ENCODE results near the gene TMTC2.

TMTC2 gene

GRCh38 chr12:83027021-83027723, 340.5 kb downstream of the TMTC2 start:
- Histone ChIP-seq H3K4me1 (ENCODE audit: insufficient read depth, insufficient read length) (no peaks in the 10 kb centered on the region), H3K9ac (ENCODE audit: insufficient read length, low read depth) (no peak overlapping the region), H3K36me3 (ENCODE audit: insufficient read depth, insufficient read length, low read length) (no peaks in the 10 kb centered on the region), H3K4me3 (ENCODE audit: insufficient read length, low read depth) (no peak overlapping the region), H3K9me3 (ENCODE audit: insufficient read depth, low read length) (no peaks in the 10 kb centered on the region), H3K27me3 (ENCODE audit: insufficient read depth, insufficient read length) (no peaks in the 10 kb centered on the region)
- no peak for DNase-seq (ENCODE audit: low read depth, low spot score)
- no peak for TF ChIP-seq YY1 (IDR thresholded peaks at IDR 0.05; ENCODE audit: insufficient read depth, insufficient read length)
- no peak for TF ChIP-seq SUZ12 (IDR thresholded peaks at IDR 0.05; ENCODE audit: extremely low read depth, insufficient read depth, insufficient read length)
- no peak for TF ChIP-seq ZNF274 (IDR thresholded peaks at IDR 0.05; ENCODE audit: low read depth, low read length)

- Histone ChIP-seq H3K4me3 (ENCODE audit: insufficient read length, low read depth) (no peak overlapping the region), H3K4me1 (ENCODE audit: insufficient read depth, insufficient read length) (no peaks in the 10 kb centered on the region), H3K9me3 (ENCODE audit: insufficient read depth, low read length) (no peaks in the 10 kb centered on the region), H3K9ac (ENCODE audit: insufficient read length, low read depth) (no peak overlapping the region), H3K36me3 (ENCODE audit: insufficient read depth, insufficient read length, low read length) (no peaks in the 10 kb centered on the region), H3K27me3 (ENCODE audit: insufficient read depth, insufficient read length) (no peaks in the 10 kb centered on the region)
- TF ChIP-seq YY1 (IDR thresholded peaks at IDR 0.05; ENCODE audit: insufficient read depth, insufficient read length) (no peak), ZNF274 (IDR thresholded peaks at IDR 0.05; ENCODE audit: low read depth, low read length) (no peak), SUZ12 (IDR thresholded peaks at IDR 0.05; ENCODE audit: extremely low read depth, insufficient read depth, insufficient read length) (no peak)
- no peak for DNase-seq (ENCODE audit: low read depth, low spot score)
Observed at GRCh38 chr12:83031196-83031595, 344.5 kb downstream of the TMTC2 start.

DNA sequence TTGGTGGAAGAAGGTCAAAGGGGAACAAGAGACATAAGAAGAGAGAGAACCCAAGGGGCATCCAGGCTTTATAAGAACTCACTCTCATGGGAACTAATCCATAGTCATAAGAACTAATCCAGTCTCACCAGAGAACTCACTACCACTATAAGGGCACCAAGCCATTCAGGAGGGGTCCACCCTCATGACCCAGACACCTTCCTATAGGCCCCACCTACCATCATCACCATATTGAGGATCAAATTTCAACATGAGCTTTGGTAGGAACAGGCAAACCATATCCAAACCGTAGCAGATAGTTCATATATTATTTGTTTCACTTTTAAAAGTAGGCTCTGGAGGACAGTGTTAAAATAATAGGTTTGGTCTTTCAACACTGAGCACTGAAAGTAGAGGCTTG, 350.1 kb downstream of the TMTC2 start:
- Histone ChIP-seq H3K36me3 (ENCODE audit: insufficient read depth, insufficient read length, low read length) (no peaks in the 10 kb centered on the region), H3K9me3 (ENCODE audit: insufficient read depth, low read length) (no peaks in the 10 kb centered on the region), H3K9ac (ENCODE audit: insufficient read length, low read depth) (no peak overlapping the region), H3K4me1 (ENCODE audit: insufficient read depth, insufficient read length) (no peaks in the 10 kb centered on the region), H3K4me3 (ENCODE audit: insufficient read length, low read depth) (no peak overlapping the region), H3K27me3 (ENCODE audit: insufficient read depth, insufficient read length) (no peaks in the 10 kb centered on the region)
- DNase-seq (ENCODE audit: low read depth, low spot score): no peak
- TF ChIP-seq SUZ12 (IDR thresholded peaks at IDR 0.05; ENCODE audit: extremely low read depth, insufficient read depth, insufficient read length): no peak
- TF ChIP-seq YY1 (IDR thresholded peaks at IDR 0.05; ENCODE audit: insufficient read depth, insufficient read length): no peak
- TF ChIP-seq ZNF274 (IDR thresholded peaks at IDR 0.05; ENCODE audit: low read depth, low read length): no peak

DNA sequence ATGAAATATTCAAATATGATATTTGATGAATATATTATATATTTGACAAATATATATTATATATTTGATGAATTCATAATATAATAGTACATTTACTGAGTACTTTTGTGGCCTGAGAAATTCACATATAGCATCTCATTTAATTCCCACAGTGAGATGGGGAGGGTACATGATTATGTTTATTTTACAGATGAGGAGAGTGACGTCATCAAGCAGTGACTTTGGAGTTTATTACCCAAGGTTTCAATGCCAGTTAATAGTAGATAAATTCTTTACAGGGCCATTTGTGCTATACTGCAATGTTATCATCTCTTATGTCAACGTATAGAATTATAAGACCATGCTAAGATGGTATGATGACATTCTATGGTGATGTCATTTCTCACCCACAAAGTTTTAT, 352.7 kb downstream of the TMTC2 start:
- Histone ChIP-seq H3K9me3 (ENCODE audit: insufficient read depth, low read length) (no peaks in the 10 kb centered on the region), H3K4me3 (ENCODE audit: insufficient read length, low read depth) (no peak overlapping the region), H3K9ac (ENCODE audit: insufficient read length, low read depth) (no peak overlapping the region), H3K36me3 (ENCODE audit: insufficient read depth, insufficient read length, low read length) (no peaks in the 10 kb centered on the region), H3K4me1 (ENCODE audit: insufficient read depth, insufficient read length) (no peaks in the 10 kb centered on the region), H3K27me3 (ENCODE audit: insufficient read depth, insufficient read length) (no peaks in the 10 kb centered on the region)
- DNase-seq (ENCODE audit: low read depth, low spot score): no peak
- no peak for TF ChIP-seq SUZ12 (IDR thresholded peaks at IDR 0.05; ENCODE audit: extremely low read depth, insufficient read depth, insufficient read length)
- no peak for TF ChIP-seq ZNF274 (IDR thresholded peaks at IDR 0.05; ENCODE audit: low read depth, low read length)
- no peak for TF ChIP-seq YY1 (IDR thresholded peaks at IDR 0.05; ENCODE audit: insufficient read depth, insufficient read length)

DNA sequence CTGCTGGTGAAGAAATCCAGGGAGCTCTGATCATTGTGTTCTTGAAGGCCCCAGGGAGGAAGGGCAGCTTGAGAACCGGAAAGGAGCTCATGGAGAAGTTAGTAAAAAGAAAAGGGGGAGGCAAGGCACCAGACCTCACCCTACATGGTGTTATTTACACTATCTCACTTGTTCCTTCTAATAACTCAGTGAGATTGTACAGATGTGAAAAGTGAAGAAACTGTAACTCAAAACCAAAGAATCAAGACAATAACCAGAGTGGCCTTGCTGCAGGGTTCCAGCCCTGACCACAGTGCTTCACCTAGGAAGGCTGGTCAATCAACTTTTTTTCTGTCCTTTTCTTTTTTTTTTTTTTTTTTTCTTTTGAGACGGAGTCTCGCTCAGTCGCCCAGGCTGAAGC, 353.6 kb downstream of the TMTC2 start:
- Histone ChIP-seq H3K27me3 (ENCODE audit: insufficient read depth, insufficient read length) (no peaks in the 10 kb centered on the region), H3K4me3 (ENCODE audit: insufficient read length, low read depth) (no peak overlapping the region), H3K9ac (ENCODE audit: insufficient read length, low read depth) (no peak overlapping the region), H3K36me3 (ENCODE audit: insufficient read depth, insufficient read length, low read length) (no peaks in the 10 kb centered on the region), H3K9me3 (ENCODE audit: insufficient read depth, low read length) (no peaks in the 10 kb centered on the region), H3K4me1 (ENCODE audit: insufficient read depth, insufficient read length) (no peaks in the 10 kb centered on the region)
- DNase-seq (ENCODE audit: low read depth, low spot score): no peak
- TF ChIP-seq YY1 (IDR thresholded peaks at IDR 0.05; ENCODE audit: insufficient read depth, insufficient read length) (no peak), ZNF274 (IDR thresholded peaks at IDR 0.05; ENCODE audit: low read depth, low read length) (no peak), SUZ12 (IDR thresholded peaks at IDR 0.05; ENCODE audit: extremely low read depth, insufficient read depth, insufficient read length) (no peak)

DNA sequence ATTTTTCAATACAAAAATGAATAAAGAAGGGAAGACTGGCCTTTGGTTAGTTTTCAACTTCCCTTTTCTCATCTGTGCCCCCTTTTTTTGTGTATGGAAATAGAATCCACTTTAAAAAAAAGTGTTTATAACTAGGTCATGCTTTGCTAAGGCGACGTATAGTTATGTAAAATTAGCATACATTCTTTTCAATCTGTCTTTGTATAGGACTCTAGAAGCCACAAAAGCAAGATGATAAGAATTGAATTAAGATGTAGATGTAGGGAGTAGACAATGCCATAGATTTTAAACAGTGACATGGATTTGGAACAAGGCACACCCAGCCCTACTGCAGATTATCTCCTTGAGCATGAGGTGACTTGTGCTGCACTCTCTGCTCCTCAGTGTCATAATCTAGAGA, 354.3 kb downstream of the TMTC2 start:
- Histone ChIP-seq H3K9me3 (ENCODE audit: insufficient read depth, low read length) (no peaks in the 10 kb centered on the region), H3K4me3 (ENCODE audit: insufficient read length, low read depth) (no peak overlapping the region), H3K9ac (ENCODE audit: insufficient read length, low read depth) (no peak overlapping the region), H3K4me1 (ENCODE audit: insufficient read depth, insufficient read length) (no peaks in the 10 kb centered on the region), H3K36me3 (ENCODE audit: insufficient read depth, insufficient read length, low read length) (no peaks in the 10 kb centered on the region), H3K27me3 (ENCODE audit: insufficient read depth, insufficient read length) (no peaks in the 10 kb centered on the region)
- no peak for TF ChIP-seq ZNF274 (IDR thresholded peaks at IDR 0.05; ENCODE audit: low read depth, low read length)
- no peak for TF ChIP-seq YY1 (IDR thresholded peaks at IDR 0.05; ENCODE audit: insufficient read depth, insufficient read length)
- TF ChIP-seq SUZ12 (IDR thresholded peaks at IDR 0.05; ENCODE audit: extremely low read depth, insufficient read depth, insufficient read length): no peak
- DNase-seq (ENCODE audit: low read depth, low spot score): no peak

DNA sequence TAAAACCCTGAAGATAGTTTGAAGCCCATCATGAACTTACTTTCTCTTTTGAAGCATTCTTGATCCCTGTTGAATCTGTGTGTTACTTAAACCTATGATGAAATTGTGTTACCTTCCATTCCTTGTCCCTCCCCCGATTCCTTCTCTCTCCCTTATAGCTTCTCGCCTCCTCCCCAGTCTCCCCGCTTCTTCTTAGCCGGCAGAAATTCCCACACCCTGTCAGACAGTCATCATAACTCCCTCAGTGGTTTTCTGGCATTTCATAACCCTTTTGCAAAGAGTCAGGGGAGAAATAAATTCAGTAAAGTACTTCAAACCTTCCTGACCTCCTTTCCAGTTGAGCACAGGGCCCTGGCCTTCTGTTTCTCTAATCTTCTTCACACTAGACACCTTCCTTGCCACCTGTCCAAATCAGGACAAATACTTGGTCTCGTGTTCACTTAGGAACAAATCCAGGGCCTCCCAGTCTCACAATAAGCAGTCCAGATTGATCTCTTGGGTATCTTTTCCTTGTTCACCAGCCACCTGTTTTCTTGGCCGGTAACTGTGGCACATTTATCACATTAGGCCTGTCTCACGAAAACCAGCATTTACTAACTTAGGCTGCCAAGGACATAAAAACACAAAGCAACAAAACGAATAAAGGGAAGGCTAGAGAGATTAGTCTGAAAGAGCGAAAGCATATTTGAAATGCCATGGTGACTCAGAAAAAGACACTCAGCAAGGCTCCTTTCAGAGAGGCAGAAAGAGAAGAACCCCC, 355.9 kb downstream of the TMTC2 start:
- DNase-seq (ENCODE audit: low read depth, low spot score): no peak
- Histone ChIP-seq H3K9me3 (ENCODE audit: insufficient read depth, low read length) (no peaks in the 10 kb centered on the region), H3K27me3 (ENCODE audit: insufficient read depth, insufficient read length) (no peaks in the 10 kb centered on the region), H3K4me3 (ENCODE audit: insufficient read length, low read depth) (no peak overlapping the region), H3K9ac (ENCODE audit: insufficient read length, low read depth) (no peak overlapping the region), H3K36me3 (ENCODE audit: insufficient read depth, insufficient read length, low read length) (no peaks in the 10 kb centered on the region), H3K4me1 (ENCODE audit: insufficient read depth, insufficient read length) (no peaks in the 10 kb centered on the region)
- TF ChIP-seq YY1 (IDR thresholded peaks at IDR 0.05; ENCODE audit: insufficient read depth, insufficient read length): no peak
- TF ChIP-seq ZNF274 (IDR thresholded peaks at IDR 0.05; ENCODE audit: low read depth, low read length): no peak
- no peak for TF ChIP-seq SUZ12 (IDR thresholded peaks at IDR 0.05; ENCODE audit: extremely low read depth, insufficient read depth, insufficient read length)
